ENCODE data around the gene DHTKD1. TPM values are rescaled to one million over a fixed set of nuclear protein-coding genes. Genes with fewer than 3 reads are reported as not detected.
A peak's percentile ranks its signal among the peaks of the same experiment; 100 is the strongest.
"Not testable (repeated sequence)": the region's sequence is repeated elsewhere in the genome, so short reads cannot be mapped to it uniquely, and the experiment has no call there.

The DHTKD1 gene
- total and polyA plus RNA-seq, 4 experiments from 2014 or later = 7.3 to 16.5 (median 12.3) TPM

GRCh38 chr10:12088919-12089318 lies 20.2 kb downstream of the DHTKD1 start:
- H3K4me1 Mint-ChIP-seq = peaks cover 0 to 2% (median 0%) of the 10 kb centered on the region in 4 donors
- no peaks in the 10 kb centered on the region for H3K9me3 ChIP-seq (ENCODE audit: control insufficient read depth in 1 of 2, low read length in 2 of 2)
- peaks cover 45 to 55% of the 10 kb centered on the region in 2 donors for H3K36me3 Mint-ChIP-seq
- H3K27me3 Mint-ChIP-seq = no peaks in the 10 kb centered on the region
- no peak overlapping the region for H3K4me3 ChIP-seq (ENCODE audit: low read length in 2 of 2)
- H3K36me3 ChIP-seq (ENCODE audit: insufficient read depth, low read length) = peaks cover 27% of the 10 kb centered on the region
- no peak overlapping the region for H3K4me3 Mint-ChIP-seq
- DNase-seq = no peak
- H3K27ac ChIP-seq (ENCODE audit: low read depth, low read length) = no peak overlapping the region
- H3K27me3 ChIP-seq (ENCODE audit: insufficient read depth, low read length) = no peaks in the 10 kb centered on the region
- peak overlapping the region in 1 of 7 donors; percentile 53 for H3K27ac Mint-ChIP-seq
- CTCF ChIA-PET (ENCODE audit: partially characterized antibody) = no interaction called here
- H3K4me1 ChIP-seq (ENCODE audit: insufficient read depth, low read length) = no peaks in the 10 kb centered on the region
- intact Hi-C loops (cut with micrococcal nuclease) = no loop called here
- POLR2A ChIA-PET (ENCODE audit: partially characterized antibody) = no interaction called here
- no peaks in the 10 kb centered on the region for H3K9me3 Mint-ChIP-seq

GRCh38 chr10:12091421-12091820 lies 22.7 kb downstream of the DHTKD1 start:
- CTCF ChIA-PET (ENCODE audit: partially characterized antibody) = no interaction called here
- Mint-ChIP-seq H3K36me3 (peaks cover 43 to 51% of the 10 kb centered on the region in 2 donors), H3K4me3 (no peak overlapping the region), H3K4me1 (peaks cover 0 to 2% (median 0%) of the 10 kb centered on the region in 4 donors), H3K27ac (no peak overlapping the region), H3K27me3 (no peaks in the 10 kb centered on the region), H3K9me3 (no peaks in the 10 kb centered on the region)
- Histone ChIP-seq H3K9me3 (ENCODE audit: control insufficient read depth in 1 of 2, low read length in 2 of 2) (no peaks in the 10 kb centered on the region), H3K27me3 (ENCODE audit: insufficient read depth, low read length) (no peaks in the 10 kb centered on the region), H3K27ac (ENCODE audit: low read depth, low read length) (no peak overlapping the region), H3K4me1 (ENCODE audit: insufficient read depth, low read length) (no peaks in the 10 kb centered on the region), H3K4me3 (ENCODE audit: low read length in 2 of 2) (no peak overlapping the region), H3K36me3 (ENCODE audit: insufficient read depth, low read length) (peaks cover 29% of the 10 kb centered on the region)
- POLR2A ChIA-PET (ENCODE audit: partially characterized antibody) = no interaction called here
- intact Hi-C loops (cut with micrococcal nuclease) = no loop called here
- no peak for DNase-seq

- H3K4me1 Mint-ChIP-seq; DNase-seq; H3K27me3 ChIP-seq (ENCODE audit: insufficient read depth, low read length); H3K27me3 Mint-ChIP-seq; H3K4me3 Mint-ChIP-seq; H3K9me3 ChIP-seq (ENCODE audit: control insufficient read depth in 1 of 2, low read length in 2 of 2); H3K4me3 ChIP-seq (ENCODE audit: low read length in 2 of 2); POLR2A ChIA-PET (ENCODE audit: partially characterized antibody); H3K9me3 Mint-ChIP-seq; H3K27ac ChIP-seq (ENCODE audit: low read depth, low read length); CTCF ChIA-PET (ENCODE audit: partially characterized antibody); intact Hi-C loops (cut with micrococcal nuclease); H3K4me1 ChIP-seq (ENCODE audit: insufficient read depth, low read length): not testable (repeated sequence)
- Mint-ChIP-seq H3K27ac (peak overlapping the region in 1 of 7 donors; percentile 7), H3K36me3 (peaks cover 29 to 46% of the 10 kb centered on the region in 2 donors)
- peaks cover 26% of the 10 kb centered on the region for H3K36me3 ChIP-seq (ENCODE audit: insufficient read depth, low read length)
Observed at GRCh38 chr10:12097361-12097760, 28.6 kb downstream of the DHTKD1 start.

GRCh38 chr10:12097791-12098190 lies 29.0 kb downstream of the DHTKD1 start:
- H3K36me3 ChIP-seq (ENCODE audit: insufficient read depth, low read length) = peaks cover 26% of the 10 kb centered on the region
- H3K4me3 ChIP-seq (ENCODE audit: low read length in 2 of 2) = no peak overlapping the region
- Mint-ChIP-seq H3K27me3 (no peaks in the 10 kb centered on the region), H3K36me3 (peaks cover 29 to 47% of the 10 kb centered on the region in 2 donors), H3K9me3 (no peaks in the 10 kb centered on the region), H3K4me3 (no peak overlapping the region), H3K27ac (peak overlapping the region in 1 of 7 donors; percentile 31), H3K4me1 (peaks cover 0 to 2% (median 0%) of the 10 kb centered on the region in 4 donors)
- no peaks in the 10 kb centered on the region for H3K4me1 ChIP-seq (ENCODE audit: insufficient read depth, low read length)
- H3K9me3 ChIP-seq (ENCODE audit: control insufficient read depth in 1 of 2, low read length in 2 of 2) = no peaks in the 10 kb centered on the region
- no peak for DNase-seq
- intact Hi-C loops (cut with micrococcal nuclease) = no loop called here
- H3K27me3 ChIP-seq (ENCODE audit: insufficient read depth, low read length) = no peaks in the 10 kb centered on the region
- H3K27ac ChIP-seq (ENCODE audit: low read depth, low read length) = no peak overlapping the region
- CTCF ChIA-PET (ENCODE audit: partially characterized antibody) = no interaction called here
- POLR2A ChIA-PET (ENCODE audit: partially characterized antibody) = interaction anchor here (0.7 kb wide), 1 partner anchor 50 kb away, joined by 3 read pairs; no protein-coding TSS in a partner anchor

- H3K9me3 Mint-ChIP-seq = no peaks in the 10 kb centered on the region
- H3K9me3 ChIP-seq (ENCODE audit: control insufficient read depth in 1 of 2, low read length in 2 of 2) = no peaks in the 10 kb centered on the region
- no peak overlapping the region for H3K27ac ChIP-seq (ENCODE audit: low read depth, low read length)
- ChIA-PET CTCF (ENCODE audit: partially characterized antibody) (no interaction called here), POLR2A (ENCODE audit: partially characterized antibody) (no interaction called here)
- no peak overlapping the region for H3K4me3 Mint-ChIP-seq
- H3K27me3 ChIP-seq (ENCODE audit: insufficient read depth, low read length) = no peaks in the 10 kb centered on the region
- H3K27ac Mint-ChIP-seq = no peak overlapping the region
- H3K27me3 Mint-ChIP-seq = no peaks in the 10 kb centered on the region
- peaks cover 18% of the 10 kb centered on the region for H3K36me3 ChIP-seq (ENCODE audit: insufficient read depth, low read length)
- DNase-seq = no peak
- H3K4me3 ChIP-seq (ENCODE audit: low read length in 2 of 2) = no peak overlapping the region
- intact Hi-C loops (cut with micrococcal nuclease) = no loop called here
- peaks cover 0 to 2% (median 0%) of the 10 kb centered on the region in 4 donors for H3K4me1 Mint-ChIP-seq
- H3K4me1 ChIP-seq (ENCODE audit: insufficient read depth, low read length) = no peaks in the 10 kb centered on the region
- H3K36me3 Mint-ChIP-seq = peaks cover 33 to 43% of the 10 kb centered on the region in 2 donors
Observed at GRCh38 chr10:12098966-12099365, 30.2 kb downstream of the DHTKD1 start.

- Mint-ChIP-seq H3K27ac (peak overlapping the region in 1 of 7 donors; percentile 58), H3K36me3 (peaks cover 27 to 55% of the 10 kb centered on the region in 2 donors), H3K9me3 (no peaks in the 10 kb centered on the region), H3K4me1 (peaks cover 0 to 1% (median 0%) of the 10 kb centered on the region in 4 donors), H3K27me3 (no peaks in the 10 kb centered on the region), H3K4me3 (peak overlapping the region in 1 of 8 donors; percentile 5)
- peaks cover 13% of the 10 kb centered on the region for H3K36me3 ChIP-seq (ENCODE audit: insufficient read depth, low read length)
- intact Hi-C loops (cut with micrococcal nuclease) = no loop called here
- H3K27me3 ChIP-seq (ENCODE audit: insufficient read depth, low read length) = no peaks in the 10 kb centered on the region
- ChIA-PET POLR2A (ENCODE audit: partially characterized antibody) (no interaction called here), CTCF (ENCODE audit: partially characterized antibody) (interaction anchor here (0.8 to 1.7 kb wide), 2 partner anchors 22 to 111 kb away, joined by 3 to 5 read pairs; no protein-coding TSS in a partner anchor)
- no peaks in the 10 kb centered on the region for H3K9me3 ChIP-seq (ENCODE audit: control insufficient read depth in 1 of 2, low read length in 2 of 2)
- no peak overlapping the region for H3K4me3 ChIP-seq (ENCODE audit: low read length in 2 of 2)
- no peaks in the 10 kb centered on the region for H3K4me1 ChIP-seq (ENCODE audit: insufficient read depth, low read length)
- DNase-seq = no peak
- no peak overlapping the region for H3K27ac ChIP-seq (ENCODE audit: low read depth, low read length)
Observed at GRCh38 chr10:12103802-12104201, 35.0 kb downstream of the DHTKD1 start.

GRCh38 chr10:12107781-12108180 lies 39.0 kb downstream of the DHTKD1 start:
- Mint-ChIP-seq H3K27ac (peak overlapping the region in 1 of 7 donors; percentile 53), H3K9me3 (no peaks in the 10 kb centered on the region), H3K27me3 (no peaks in the 10 kb centered on the region), H3K4me3 (no peak overlapping the region), H3K4me1 (peaks cover 6 to 14% (median 9%) of the 10 kb centered on the region in 4 donors), H3K36me3 (peaks cover 19 to 50% of the 10 kb centered on the region in 2 donors)
- Histone ChIP-seq H3K27me3 (ENCODE audit: insufficient read depth, low read length) (no peaks in the 10 kb centered on the region), H3K9me3 (ENCODE audit: control insufficient read depth in 1 of 2, low read length in 2 of 2) (no peaks in the 10 kb centered on the region), H3K27ac (ENCODE audit: low read depth, low read length) (no peak overlapping the region), H3K36me3 (ENCODE audit: insufficient read depth, low read length) (peaks cover 6% of the 10 kb centered on the region), H3K4me3 (ENCODE audit: low read length in 2 of 2) (no peak overlapping the region), H3K4me1 (ENCODE audit: insufficient read depth, low read length) (no peaks in the 10 kb centered on the region)
- DNase-seq = no peak
- CTCF ChIA-PET (ENCODE audit: partially characterized antibody) = no interaction called here
- intact Hi-C loops (cut with micrococcal nuclease) = no loop called here
- POLR2A ChIA-PET (ENCODE audit: partially characterized antibody) = no interaction called here
